HepG2 (cell line): ENCODE results near the gene ETFB. TPM values are rescaled to one million over a fixed set of nuclear protein-coding genes. Genes with fewer than 3 reads are reported as not detected.

Experiments used
- ATAC-seq: fragments of 200-7000 bp; cut with Tn5 transposase; 3 replicates; pipeline ENCODE4 v1.9.1; 2020; ENCODE audit warnings: mild to moderate bottlenecking, moderate library complexity
- BruUV-seq: library from RNA; stranded (reverse); fragments of 400-500 nt; replicated peaks from 2 replicates; lab custom pipeline; 2021; lab: Mats Ljungman, UMichigan
- CTCF ChIA-PET: fragments of 300-600 bp; formaldehyde crosslinking; extraction: SDS; loops from one replicate; lab custom pipeline; 2021; ENCODE audit warnings: low total read pairs, inconsistent platforms, low intra/inter-chr PET ratio; lab: Yijun Ruan, JAX
- POLR2A ChIA-PET: fragments of 350-600 bp; sonication (Branson Sonifier 250); formaldehyde crosslinking; loops from one replicate; lab custom pipeline; 2020; ENCODE audit warnings: antibody characterized with exemption, inconsistent platforms; lab: Yijun Ruan, JAX
- DNase-seq: peaks from one replicate; pipeline ENCODE4 v3.0.0-alpha.2; 2015; ENCODE audit warnings: low spot score
- FAIRE-seq: peaks from 3 replicates; lab custom pipeline; 2011; peaks lifted over from hg19 to GRCh38; lab: Jason Lieb, UNC
- H2AFZ ChIP-seq: one replicate; pipeline ENCODE4 v1.6.1; 2011; ENCODE audit warnings: low read length, inconsistent platforms
- H3K27ac ChIP-seq: fragments of 300-600 bp; 3 replicates; pipeline ENCODE4 v1.8.0; 2011; ENCODE audit warnings: mixed run types, mild to moderate bottlenecking, mixed read lengths, low read length, inconsistent platforms; ENCODE audit not compliant: insufficient read depth; ENCODE audit errors: extremely low read length
- H3K27me3 ChIP-seq, 2 experiments: fragments of 200-600 bp in 1 of 2; 2 replicates in 1 of 2; 3 replicates in 1 of 2; pipeline versions ENCODE4 v1.6.0 to v1.8.0; 2011; ENCODE audit warnings: low read length in 2 of 2, mild to moderate bottlenecking in 2 of 2, moderate library complexity in 2 of 2, inconsistent platforms in 1 of 2; ENCODE audit not compliant: insufficient read depth in 2 of 2, control insufficient read depth in 1 of 2
- H3K36me3 ChIP-seq, 2 experiments: fragments of 200-600 bp in 1 of 2; replicated peaks in 1 of 2; 2 replicates in 1 of 2; 3 replicates in 1 of 2; pipeline versions ENCODE4 v1.5.1 to v1.8.0; 2011; ENCODE audit warnings: low read length in 2 of 2, inconsistent platforms in 1 of 2; ENCODE audit not compliant: insufficient read depth in 2 of 2, control insufficient read depth in 1 of 2
- H3K4me1 ChIP-seq: 2 replicates; pipeline ENCODE4 v1.5.1; 2012; ENCODE audit warnings: low read length, inconsistent platforms; ENCODE audit not compliant: insufficient read depth
- H3K4me2 ChIP-seq: 2 replicates; pipeline ENCODE4 v1.6.0; 2011; ENCODE audit warnings: low read depth, low read length, inconsistent platforms
- H3K4me3 ChIP-seq, 3 experiments: fragments of 200-600 bp in 1 of 3; sonication (generic), shearing (Covaris generic) in 1 of 3; replicated peaks in 1 of 3; 2 replicates each; pipeline ENCODE4 v1.5.1; 2011 to 2016; ENCODE audit warnings: low read length in 3 of 3, inconsistent platforms in 2 of 3, low read depth in 2 of 3, mild to moderate bottlenecking in 2 of 3, control low read depth in 1 of 3, mixed read lengths in 1 of 3; ENCODE audit not compliant: insufficient read depth in 1 of 3
- H3K79me2 ChIP-seq: one replicate; pipeline ENCODE4 v1.6.1; 2011; ENCODE audit warnings: low read length, inconsistent platforms; ENCODE audit not compliant: insufficient read depth
- H3K9ac ChIP-seq: 2 replicates; pipeline ENCODE4 v1.6.0; 2011; ENCODE audit warnings: mild to moderate bottlenecking, low read depth, low read length, inconsistent platforms; ENCODE audit not compliant: insufficient read depth
- H3K9me3 ChIP-seq: 2 replicates; pipeline ENCODE4 v1.5.1; 2012; ENCODE audit warnings: mild to moderate bottlenecking, low read length
- H4K20me1 ChIP-seq: 2 replicates; pipeline ENCODE4 v1.6.0; 2011; ENCODE audit warnings: inconsistent platforms, mild to moderate bottlenecking, low read length, moderate library complexity; ENCODE audit not compliant: insufficient read depth
- HMGA1 ChIP-seq: sonication (generic); formaldehyde crosslinking; conservative IDR thresholded peaks from 2 replicates; pipeline ENCODE4 v1.4.0; 2020; ENCODE audit warnings: missing genetic modification reagents
- KDM1A ChIP-seq: IDR thresholded peaks from 2 replicates; pipeline ENCODE4 v1.6.1; 2016; ENCODE audit warnings: missing compliant biosample characterization
- POLR2A ChIP-seq, 2 experiments: IDR thresholded peaks; 2 replicates each; pipeline ENCODE4 v1.6.1; 2011; ENCODE audit warnings: low read depth in 2 of 2, low read length in 2 of 2, mild to moderate bottlenecking in 1 of 2, moderate library complexity in 1 of 2; ENCODE audit not compliant: insufficient read depth in 1 of 2
- RBM39 ChIP-seq: fragments of 200-400 bp; formaldehyde crosslinking; IDR thresholded peaks from one replicate; pipeline ENCODE4 v1.6.1; 2018; ENCODE audit warnings: antibody characterized with exemption, mild to moderate bottlenecking, low read depth, low read length; ENCODE audit not compliant: poor library complexity, severe bottlenecking
- SPEN ChIP-seq: sonication (generic); formaldehyde crosslinking; IDR thresholded peaks from 2 replicates; pipeline ENCODE4 v1.5.1; 2020; ENCODE audit warnings: low read depth, mild to moderate bottlenecking, missing genetic modification reagents
- TAF15 ChIP-seq: fragments of 200-400 bp; formaldehyde crosslinking; IDR thresholded peaks from one replicate; pipeline ENCODE4 v1.6.1; 2018; ENCODE audit warnings: mild to moderate bottlenecking, low read depth, low read length; ENCODE audit not compliant: poor library complexity, severe bottlenecking
- TBX3 ChIP-seq: fragments of 450-650 bp; IDR thresholded peaks from 2 replicates; pipeline ENCODE4 v1.6.1; 2017; ENCODE audit warnings: antibody characterized with exemption, mild to moderate bottlenecking, inconsistent platforms, borderline replicate concordance
- ZBTB3 ChIP-seq: sonication (generic); formaldehyde crosslinking; IDR thresholded peaks from 2 replicates; pipeline ENCODE4 v1.4.0; 2020; ENCODE audit warnings: low read depth, mild to moderate bottlenecking, moderate library complexity, missing genetic modification reagents, borderline replicate concordance
- ZNF432 ChIP-seq: sonication (generic); formaldehyde crosslinking; IDR thresholded peaks from 2 replicates; pipeline ENCODE4 v1.5.0; 2020; ENCODE audit warnings: missing genetic modification reagents, mild to moderate bottlenecking, borderline replicate concordance
- ZSCAN12 ChIP-seq: sonication (generic); formaldehyde crosslinking; IDR thresholded peaks from 2 replicates; pipeline ENCODE4 v1.9.0; 2021; ENCODE audit warnings: mild to moderate bottlenecking, missing genetic modification reagents
- WGBS: methylation state at CpG from one replicate; pipeline ENCODE4 v1.1.6; 2017; ENCODE audit warnings: low lambda C conversion rate; 5-methylcytosine and 5-hydroxymethylcytosine counted together
- in situ Hi-C: cut with HindIII; loops from 2 replicates; pipeline ENCODE4 v1.10.0; 2017; ENCODE audit warnings: low pct_unique_long_range_greater_than_20kb; ENCODE audit not compliant: extremely low pct_ligation_motif_present
- intact Hi-C: fragments of 100-400 bp; cut with micrococcal nuclease; formaldehyde crosslinking; loops from one replicate; pipeline ENCODE4 v1.10.0; 2022; ENCODE audit not compliant: unreplicated experiment
- polyA plus RNA-seq, 8 experiments: library from polyadenylated mRNA; depleted of rRNA in 3 of 8; stranded (reverse) in 7 of 8; unstranded in 1 of 8; fragments of >200 nt; fragmentation: Illumina TruSeq in 4 of 8; extraction: Trizol in 4 of 8; gene quantifications; 2 replicates each; pipeline versions ENCODE4 v1.2.1 to v1.2.3, GENCODE V29; 2011 to 2016; ENCODE audit warnings: low read depth in 4 of 8, missing spikeins in 1 of 8, mixed read lengths in 1 of 8; ENCODE audit not compliant: insufficient read depth in 1 of 8
- total RNA-seq, 5 experiments: library from RNA; depleted of rRNA; stranded (reverse); fragments of >200 nt; fragmentation: Illumina TruSeq; extraction: Trizol; gene quantifications; 2 replicates each; pipeline ENCODE4 v1.2.3, GENCODE V29; 2016; ENCODE audit warnings: low read depth in 1 of 5
- TF ChIP-seq, protein P1 (sequence below): sonication (generic); formaldehyde crosslinking; IDR thresholded peaks from 2 replicates; pipeline ENCODE4 v1.4.0; 2020; ENCODE audit warnings: missing genetic modification reagents, borderline replicate concordance
- TF ChIP-seq, protein P2 (sequence below): sonication (generic); formaldehyde crosslinking; IDR thresholded peaks from 2 replicates; pipeline ENCODE4 v1.8.0; 2022; ENCODE audit warnings: mild to moderate bottlenecking, missing genetic modification reagents, borderline replicate concordance

Gene ETFB
- total and polyA plus RNA-seq, 2 of the 13 experiments (the other 11 are each of a cell fraction or from before 2014, with no cell fraction given), result 678 to 1,314 TPM

DNA sequence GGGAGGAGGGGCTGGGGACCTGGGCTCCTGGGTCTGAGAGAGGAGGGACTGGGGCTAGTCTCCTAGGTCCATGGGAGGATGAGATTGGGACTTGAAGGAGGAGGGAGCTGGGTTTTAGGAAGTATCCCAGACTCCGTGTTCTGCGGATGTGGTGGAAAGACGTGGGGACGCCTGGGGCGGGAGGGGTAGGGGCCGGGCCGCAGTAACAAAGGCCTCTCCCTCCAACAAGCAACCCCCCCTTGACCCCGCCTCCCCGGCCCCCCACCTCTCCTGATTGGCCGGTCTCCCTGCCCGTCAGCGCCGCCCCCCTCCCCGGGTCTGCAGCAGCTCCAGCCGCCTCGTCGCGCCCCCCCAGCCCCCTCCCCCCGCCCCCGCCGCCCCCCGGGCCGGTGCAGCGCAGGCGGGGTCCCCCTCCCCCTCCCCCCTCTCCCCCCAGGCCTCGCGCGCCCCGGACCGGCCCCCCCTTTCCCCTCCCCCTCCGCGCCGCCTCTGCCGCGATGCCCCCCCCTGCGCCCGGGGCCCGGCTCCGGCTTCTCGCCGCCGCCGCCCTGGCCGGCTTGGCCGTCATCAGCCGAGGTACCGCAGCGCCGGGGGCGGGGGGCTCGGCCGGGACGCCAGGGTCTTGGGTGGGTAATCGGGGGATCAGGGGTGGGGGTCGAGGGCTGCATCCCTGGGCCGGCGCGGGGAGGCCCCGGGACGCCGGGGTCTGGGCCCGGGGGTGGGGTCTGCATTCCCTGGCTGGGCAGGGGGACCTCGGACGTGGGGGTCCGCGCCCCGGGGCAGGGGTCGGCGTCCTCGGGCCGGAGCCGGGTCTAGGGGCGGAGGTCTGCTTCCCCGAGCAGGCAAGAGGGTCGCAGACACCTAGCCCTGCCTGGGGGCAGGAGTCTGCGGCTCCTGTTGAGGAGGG lies 54.6 kb downstream of the ETFB start, which contains the start of gene IGLON5:
IGLON5 (plus strand) TSS at position 294 of the 907 bp plus-strand sequence; CDS start at position 498, 204 bp downstream.
- no peak for DNase-seq
- intact Hi-C loops, result no loop called here
- peaks cover 0 to 9% of the 10 kb centered on the region in 2 experiments; a peak in 2 of 5 replicates for H3K27me3 ChIP-seq
- no peaks in the 10 kb centered on the region for H3K36me3 ChIP-seq
- no peaks in the 10 kb centered on the region for H3K4me1 ChIP-seq
- ChIA-PET POLR2A (no interaction called here), CTCF (no interaction called here)
- ATAC-seq, result no peak
- no peak within 1 kb of the TSS for H3K4me3 ChIP-seq
- no TSS peak for BruUV-seq
- 56% methylated on average over 36 of the region's 76 CpGs for WGBS
- no peak for TF ChIP-seq KDM1A (CRISPR knock-in tag)
- no peak for TF ChIP-seq ZBTB3 (CRISPR knock-in tag)
- no peak for TF ChIP-seq SPEN
- no peak for TF ChIP-seq HMGA1 (CRISPR knock-in tag)
- TF ChIP-seq, protein P1, sequence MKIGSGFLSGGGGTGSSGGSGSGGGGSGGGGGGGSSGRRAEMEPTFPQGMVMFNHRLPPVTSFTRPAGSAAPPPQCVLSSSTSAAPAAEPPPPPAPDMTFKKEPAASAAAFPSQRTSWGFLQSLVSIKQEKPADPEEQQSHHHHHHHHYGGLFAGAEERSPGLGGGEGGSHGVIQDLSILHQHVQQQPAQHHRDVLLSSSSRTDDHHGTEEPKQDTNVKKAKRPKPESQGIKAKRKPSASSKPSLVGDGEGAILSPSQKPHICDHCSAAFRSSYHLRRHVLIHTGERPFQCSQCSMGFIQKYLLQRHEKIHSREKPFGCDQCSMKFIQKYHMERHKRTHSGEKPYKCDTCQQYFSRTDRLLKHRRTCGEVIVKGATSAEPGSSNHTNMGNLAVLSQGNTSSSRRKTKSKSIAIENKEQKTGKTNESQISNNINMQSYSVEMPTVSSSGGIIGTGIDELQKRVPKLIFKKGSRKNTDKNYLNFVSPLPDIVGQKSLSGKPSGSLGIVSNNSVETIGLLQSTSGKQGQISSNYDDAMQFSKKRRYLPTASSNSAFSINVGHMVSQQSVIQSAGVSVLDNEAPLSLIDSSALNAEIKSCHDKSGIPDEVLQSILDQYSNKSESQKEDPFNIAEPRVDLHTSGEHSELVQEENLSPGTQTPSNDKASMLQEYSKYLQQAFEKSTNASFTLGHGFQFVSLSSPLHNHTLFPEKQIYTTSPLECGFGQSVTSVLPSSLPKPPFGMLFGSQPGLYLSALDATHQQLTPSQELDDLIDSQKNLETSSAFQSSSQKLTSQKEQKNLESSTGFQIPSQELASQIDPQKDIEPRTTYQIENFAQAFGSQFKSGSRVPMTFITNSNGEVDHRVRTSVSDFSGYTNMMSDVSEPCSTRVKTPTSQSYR (CRISPR knock-in tag), result no peak
- TF ChIP-seq ZSCAN12 (CRISPR knock-in tag), result no peak
- no peak for TF ChIP-seq TBX3
- TF ChIP-seq, protein P2, sequence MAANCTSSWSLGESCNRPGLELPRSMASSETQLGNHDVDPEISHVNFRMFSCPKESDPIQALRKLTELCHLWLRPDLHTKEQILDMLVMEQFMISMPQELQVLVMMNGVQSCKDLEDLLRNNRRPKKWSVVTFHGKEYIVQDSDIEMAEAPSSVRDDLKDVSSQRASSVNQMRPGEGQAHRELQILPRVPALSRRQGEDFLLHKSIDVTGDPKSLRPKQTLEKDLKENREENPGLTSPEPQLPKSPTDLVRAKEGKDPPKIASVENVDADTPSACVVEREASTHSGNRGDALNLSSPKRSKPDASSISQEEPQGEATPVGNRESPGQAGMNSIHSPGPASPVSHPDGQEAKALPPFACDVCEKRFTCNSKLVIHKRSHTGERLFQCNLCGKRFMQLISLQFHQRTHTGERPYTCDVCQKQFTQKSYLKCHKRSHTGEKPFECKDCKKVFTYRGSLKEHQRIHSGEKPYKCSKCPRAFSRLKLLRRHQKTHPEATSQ (CRISPR knock-in tag), result no peak
- TF ChIP-seq TAF15, result no peak
- TF ChIP-seq RBM39, result no peak
- no peak for TF ChIP-seq ZNF432 (CRISPR knock-in tag)
- TF ChIP-seq POLR2A (IDR thresholded peaks at IDR 0.05; ENCODE audit: insufficient read depth in 1 of 2, low read depth in 2 of 2, low read length in 2 of 2), result no peak
- no peak within 1 kb of the TSS for H3K9ac ChIP-seq
- no peak within 1 kb of the TSS for H2AFZ ChIP-seq
- H3K79me2 ChIP-seq, result no peaks in the 10 kb centered on the region
- no peak for FAIRE-seq
- H4K20me1 ChIP-seq, result no peaks in the 10 kb centered on the region
- in situ Hi-C loops, result no loop called here
- H3K27ac ChIP-seq, result no peak within 1 kb of the TSS
- no peak within 1 kb of the TSS for H3K4me2 ChIP-seq
- peaks cover 21% of the 10 kb centered on the region for H3K9me3 ChIP-seq
